IMR-90 (cell line): ENCODE data around the gene GRIA2.

Experiments used
- CTCF ChIP-seq: conservative IDR thresholded peaks from 2 replicates; pipeline ENCODE4 v1.5.1; 2012; ENCODE audit warnings: mild to moderate bottlenecking, low read depth, low read length, improper control_type of control experiment
- MXI1 ChIP-seq: IDR thresholded peaks from 2 replicates; pipeline ENCODE4 v1.6.1; 2012; ENCODE audit warnings: low read depth, mild to moderate bottlenecking, low read length, moderate library complexity, borderline replicate concordance
- RCOR1 ChIP-seq: IDR thresholded peaks from 2 replicates; pipeline ENCODE4 v1.6.1; 2012; ENCODE audit warnings: mild to moderate bottlenecking, low read length, improper control_type of control experiment; ENCODE audit not compliant: insufficient replicate concordance
- RFX5 ChIP-seq: IDR thresholded peaks from 2 replicates; pipeline ENCODE4 v1.8.0; 2012; ENCODE audit warnings: low read depth, mild to moderate bottlenecking, low read length, moderate library complexity
- TF ChIP-seq, protein P1 (sequence below): fragments of 150-350 bp; IDR thresholded peaks from 2 replicates; pipeline ENCODE4 v1.6.1; 2017; ENCODE audit warnings: mild to moderate bottlenecking, antibody characterized with exemption, low read length, low read depth

DNA sequence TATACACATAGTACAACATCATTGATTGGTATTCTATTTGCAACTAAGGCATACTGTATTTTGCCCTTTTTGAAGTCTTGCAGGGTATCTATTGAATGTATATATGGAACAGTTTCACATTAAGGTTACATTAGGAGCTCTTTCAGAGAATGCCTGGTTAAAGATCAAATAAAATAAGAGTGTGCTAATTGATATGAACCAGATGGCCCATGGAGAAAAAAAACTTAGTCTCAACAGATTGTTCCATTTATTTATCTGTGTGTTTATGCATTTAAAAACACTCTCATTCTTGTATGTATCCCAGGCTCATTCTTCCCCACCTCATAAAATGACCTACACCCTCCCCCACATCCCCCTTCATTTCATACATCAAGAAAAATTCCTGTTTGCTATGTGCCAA is 35.2 kb upstream of the GRIA2 start:
- TF ChIP-seq CTCF (no peak), RFX5 (no peak), MXI1 (no peak), RCOR1 (no peak)
- TF ChIP-seq, protein P1, sequence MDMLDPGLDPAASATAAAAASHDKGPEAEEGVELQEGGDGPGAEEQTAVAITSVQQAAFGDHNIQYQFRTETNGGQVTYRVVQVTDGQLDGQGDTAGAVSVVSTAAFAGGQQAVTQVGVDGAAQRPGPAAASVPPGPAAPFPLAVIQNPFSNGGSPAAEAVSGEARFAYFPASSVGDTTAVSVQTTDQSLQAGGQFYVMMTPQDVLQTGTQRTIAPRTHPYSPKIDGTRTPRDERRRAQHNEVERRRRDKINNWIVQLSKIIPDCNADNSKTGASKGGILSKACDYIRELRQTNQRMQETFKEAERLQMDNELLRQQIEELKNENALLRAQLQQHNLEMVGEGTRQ: no peak
